Breast epithelium (tissue), 3 donors: ENCODE measurements around the gene DNAH10.

Experiments used
- POLR2AphosphoS5 ChIP-seq, 3 donors: sonication (generic); formaldehyde crosslinking; IDR thresholded peaks; one replicate each; pipeline ENCODE4 v1.6.1; 2017; ENCODE audit warnings: antibody characterized with exemption in 3 of 3
- TF ChIP-seq, protein P1 (sequence below), 3 donors: fragments of 450-650 bp; IDR thresholded peaks; one replicate each; pipeline ENCODE4 v1.5.1; 2016 to 2017; ENCODE audit warnings: antibody characterized with exemption in 3 of 3, mild to moderate bottlenecking in 3 of 3, moderate library complexity in 3 of 3

DNA sequence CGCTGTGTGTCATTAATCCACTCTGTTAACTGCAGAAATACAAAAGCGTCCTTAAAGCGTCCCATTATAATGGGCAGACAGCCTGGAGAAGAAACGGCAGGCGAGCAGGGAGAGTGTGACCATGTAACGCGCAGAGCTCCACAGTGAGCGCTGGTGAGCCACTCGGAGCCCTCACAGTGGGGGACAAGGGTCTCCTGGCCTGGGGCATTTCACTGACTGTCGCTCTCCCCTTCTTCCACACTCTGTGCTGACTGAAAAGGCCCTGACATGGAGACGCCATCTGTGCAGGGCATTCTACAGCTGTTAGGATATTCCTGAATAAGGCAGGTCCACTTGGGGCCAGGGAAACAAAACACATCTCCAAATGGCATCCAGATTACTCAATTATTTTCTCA, 186.3 kb downstream of the DNAH10 start:
- TF ChIP-seq, protein P1, sequence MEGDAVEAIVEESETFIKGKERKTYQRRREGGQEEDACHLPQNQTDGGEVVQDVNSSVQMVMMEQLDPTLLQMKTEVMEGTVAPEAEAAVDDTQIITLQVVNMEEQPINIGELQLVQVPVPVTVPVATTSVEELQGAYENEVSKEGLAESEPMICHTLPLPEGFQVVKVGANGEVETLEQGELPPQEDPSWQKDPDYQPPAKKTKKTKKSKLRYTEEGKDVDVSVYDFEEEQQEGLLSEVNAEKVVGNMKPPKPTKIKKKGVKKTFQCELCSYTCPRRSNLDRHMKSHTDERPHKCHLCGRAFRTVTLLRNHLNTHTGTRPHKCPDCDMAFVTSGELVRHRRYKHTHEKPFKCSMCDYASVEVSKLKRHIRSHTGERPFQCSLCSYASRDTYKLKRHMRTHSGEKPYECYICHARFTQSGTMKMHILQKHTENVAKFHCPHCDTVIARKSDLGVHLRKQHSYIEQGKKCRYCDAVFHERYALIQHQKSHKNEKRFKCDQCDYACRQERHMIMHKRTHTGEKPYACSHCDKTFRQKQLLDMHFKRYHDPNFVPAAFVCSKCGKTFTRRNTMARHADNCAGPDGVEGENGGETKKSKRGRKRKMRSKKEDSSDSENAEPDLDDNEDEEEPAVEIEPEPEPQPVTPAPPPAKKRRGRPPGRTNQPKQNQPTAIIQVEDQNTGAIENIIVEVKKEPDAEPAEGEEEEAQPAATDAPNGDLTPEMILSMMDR (IDR thresholded peaks at IDR 0.05): no peak
- TF ChIP-seq POLR2AphosphoS5 (IDR thresholded peaks at IDR 0.05): no peak
